Right lung (tissue), 5 donors: Measurements from ENCODE around the gene SOS1. TPM values are rescaled to one million over a fixed set of nuclear protein-coding genes. Genes with fewer than 3 reads are reported as not detected.

ENCODE experiments used
- DNase-seq, 2 donors: peaks; one replicate each; pipeline ENCODE4 v3.0.0-alpha.2; 2013
- polyA plus RNA-seq, 5 donors: library from polyadenylated mRNA; unstranded; fragments of 120-200 nt; gene quantifications; one replicate each; pipeline versions ENCODE4 v1.2.1 to v1.2.3, GENCODE V29; 2013; ENCODE audit warnings: inconsistent platforms in 1 of 5, low replicate concordance in 1 of 5; ENCODE audit not compliant: insufficient read length in 5 of 5, insufficient read depth in 1 of 5

Gene SOS1
- polyA plus RNA-seq, 5 donors, result 36.2 to 74.9 (median 67.6) TPM

GRCh38 chr2:39039072-39039471 is 81.8 kb downstream of the SOS1 start:
- DNase-seq, result no peak

- no peak for DNase-seq
Measured at GRCh38 chr2:39033980-39034379, 86.9 kb downstream of the SOS1 start.

GRCh38 chr2:39027421-39027820 is 93.4 kb downstream of the SOS1 start:
- DNase-seq, result no peak

- DNase-seq, result no peak
Measured at GRCh38 chr2:39024833-39025232, 96.0 kb downstream of the SOS1 start.

DNA sequence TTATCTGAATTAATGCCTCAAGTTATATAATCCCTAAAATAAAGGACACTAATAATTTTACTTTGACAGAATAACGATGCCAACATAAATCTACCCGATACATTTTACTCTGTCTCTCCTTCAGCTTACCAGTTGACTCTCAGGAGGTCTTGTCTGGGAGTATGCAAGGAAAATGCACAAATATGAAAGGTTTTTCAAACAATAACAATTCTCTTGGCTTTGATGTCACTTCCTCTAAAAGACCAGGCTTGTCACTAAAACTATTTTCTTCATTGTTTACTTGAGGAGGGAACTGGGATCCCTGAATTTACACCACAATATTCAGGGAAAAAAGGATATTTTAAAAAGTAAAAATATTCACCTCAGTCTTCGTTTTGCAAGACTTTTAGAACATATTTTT is 97.2 kb downstream of the SOS1 start:
- DNase-seq, result no peak

DNA sequence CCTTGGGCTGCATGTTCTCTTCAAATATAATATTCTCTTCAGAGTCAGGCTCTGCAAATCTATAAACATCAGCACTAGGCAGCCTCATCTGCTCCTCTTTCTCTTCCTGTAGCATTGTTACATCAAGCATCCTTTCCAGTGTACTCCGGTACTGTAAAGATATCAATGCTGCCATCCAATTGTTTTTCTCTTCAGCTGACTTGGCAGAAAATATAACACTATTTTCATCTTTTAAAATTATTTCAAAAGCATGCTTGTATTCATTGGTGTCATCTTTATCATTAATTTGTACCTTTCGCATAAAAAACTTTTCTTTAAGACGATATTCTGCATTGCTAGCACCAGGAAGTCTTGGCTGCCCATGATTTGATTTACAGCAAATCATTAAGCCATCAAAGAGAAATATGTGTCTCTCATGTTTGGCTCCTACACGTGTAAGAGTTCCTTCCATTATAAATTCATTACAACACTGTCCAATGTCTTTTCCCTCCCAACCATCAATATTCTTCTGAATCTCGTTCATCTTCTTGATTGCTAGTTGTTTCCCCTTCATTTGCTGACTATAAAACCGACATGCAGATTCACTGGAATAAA is 98.1 kb downstream of the SOS1 start:
- DNase-seq, result no peak

- DNase-seq, result no peak
Measured at GRCh38 chr2:39020383-39020782, 100.5 kb downstream of the SOS1 start.

GRCh38 chr2:39018638-39019037 is 102.2 kb downstream of the SOS1 start:
- no peak for DNase-seq

DNA sequence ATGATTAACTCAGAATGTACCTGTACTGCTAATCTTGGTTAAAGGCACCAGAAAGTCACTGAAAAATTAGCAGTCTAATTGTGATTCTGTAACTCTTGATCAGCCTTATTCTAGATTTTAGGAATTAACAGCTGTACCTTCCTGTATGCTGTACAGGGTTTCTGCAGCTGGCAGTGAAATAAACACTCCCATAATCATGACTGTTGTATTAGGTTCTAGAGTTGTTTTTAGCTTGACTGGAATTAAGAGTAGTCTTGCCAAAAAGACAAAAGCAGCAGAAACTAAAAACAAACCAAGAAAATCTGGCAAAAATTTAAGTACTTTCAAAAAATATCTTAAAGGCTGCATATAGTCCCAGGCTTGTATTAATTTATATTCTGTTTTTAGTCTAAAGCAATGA is 103.5 kb downstream of the SOS1 start:
- DNase-seq, result no peak

DNA sequence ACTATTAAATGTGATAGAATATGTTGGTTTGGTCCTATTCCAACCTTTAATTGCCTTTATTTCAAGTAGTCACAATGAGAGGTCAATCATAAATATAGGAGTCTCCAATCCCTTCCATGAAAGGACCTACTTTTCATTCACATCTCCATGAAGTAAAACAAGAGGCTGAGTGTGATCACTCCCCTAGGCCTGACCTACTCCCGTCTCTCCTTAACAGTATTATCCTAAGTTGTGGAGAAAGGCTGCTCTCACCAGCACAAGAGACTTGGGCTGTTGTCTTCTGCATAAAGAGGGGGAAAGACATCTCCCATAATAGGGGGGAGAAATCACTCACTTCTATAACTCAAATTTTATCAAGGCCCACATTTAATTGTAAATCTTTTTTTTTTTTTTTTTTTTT is 105.4 kb downstream of the SOS1 start:
- no peak for DNase-seq

DNA sequence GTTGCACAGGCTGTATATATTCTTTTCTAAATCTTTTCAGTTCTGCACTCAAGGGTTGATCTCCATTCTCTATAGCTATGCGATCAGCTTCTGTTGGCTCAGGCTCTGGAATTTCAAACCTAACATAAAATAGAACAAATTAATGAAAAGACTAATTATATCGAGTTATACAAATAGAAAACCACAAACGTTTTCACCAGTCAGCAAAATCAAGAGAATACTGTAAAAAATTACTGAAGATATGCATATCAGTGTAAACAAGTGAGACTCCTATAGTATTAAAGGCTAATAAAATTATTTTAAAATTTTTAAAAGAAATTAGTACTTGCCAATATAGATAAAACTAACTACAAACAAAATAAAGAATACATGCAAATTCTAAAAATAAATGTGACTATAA is 107.0 kb downstream of the SOS1 start:
- no peak for DNase-seq

DNA sequence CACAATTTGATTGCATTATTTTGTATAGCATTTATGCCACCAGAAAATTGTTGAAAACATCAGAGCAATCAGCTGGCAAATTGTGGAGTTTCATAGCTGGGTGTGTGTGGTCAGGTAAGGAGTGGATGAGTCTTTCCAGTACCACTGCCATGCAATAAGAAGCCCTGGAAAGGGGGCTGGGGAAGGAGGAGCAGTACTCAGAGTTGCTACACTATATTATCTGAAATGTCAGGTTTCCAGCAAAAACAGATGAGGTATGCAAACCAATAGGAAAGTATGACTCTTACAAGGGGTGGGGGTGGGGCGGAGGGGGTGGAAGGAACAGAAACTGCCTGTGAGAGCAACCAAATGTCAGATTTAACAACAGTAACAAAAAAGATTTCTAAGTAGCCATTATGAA is 112.2 kb downstream of the SOS1 start:
- DNase-seq, result no peak

DNA sequence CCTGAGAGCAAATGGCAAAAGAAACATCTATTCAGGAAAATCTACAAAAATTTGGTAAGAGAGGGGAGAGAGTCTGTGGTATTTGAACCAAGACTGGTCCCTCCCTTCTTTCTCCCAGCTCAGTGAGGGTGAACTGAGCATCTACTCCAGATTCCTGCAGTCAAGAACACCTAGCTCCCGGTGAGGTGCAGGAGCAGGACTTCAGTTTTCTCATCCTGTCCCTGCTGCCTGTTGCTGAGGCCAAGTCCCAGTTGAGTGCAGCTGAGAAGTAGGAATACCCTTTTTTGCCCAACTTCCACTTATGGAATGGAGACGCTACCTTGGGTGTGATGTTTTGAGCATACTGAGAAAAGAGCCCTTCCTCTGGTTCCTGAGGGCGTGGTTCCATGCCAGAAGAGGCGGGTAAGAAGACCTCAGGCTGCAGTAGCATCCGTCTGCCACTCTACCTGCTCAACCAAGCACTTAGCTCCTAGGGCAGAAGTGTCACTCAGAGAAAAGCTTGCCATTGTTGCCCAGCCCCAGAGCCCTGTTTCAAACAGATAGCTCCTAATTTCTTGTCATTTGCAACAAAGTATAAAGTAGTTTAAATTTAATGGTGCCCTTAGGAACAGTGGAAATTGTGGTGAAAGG is 112.9 kb downstream of the SOS1 start:
- no peak for DNase-seq

DNA sequence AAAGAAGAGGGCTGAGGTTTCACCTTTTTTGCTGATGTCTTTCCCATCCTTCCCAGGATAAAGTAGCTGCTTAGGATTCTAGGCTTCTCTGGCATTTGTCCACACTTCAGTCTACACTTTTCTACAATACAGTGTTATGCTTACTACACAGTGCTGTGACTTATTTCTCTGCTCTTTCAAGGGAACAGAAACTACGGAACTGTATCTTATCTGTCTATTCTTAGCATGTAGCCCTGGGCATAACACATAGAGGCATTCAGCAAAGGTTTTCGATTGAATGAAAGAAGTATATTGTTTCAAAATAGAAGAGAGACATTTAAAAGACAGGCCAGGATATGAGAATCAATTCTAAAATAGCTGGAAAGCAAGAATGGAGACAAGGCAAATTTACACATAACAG is 120.3 kb downstream of the SOS1 start:
- DNase-seq, result no peak

DNA sequence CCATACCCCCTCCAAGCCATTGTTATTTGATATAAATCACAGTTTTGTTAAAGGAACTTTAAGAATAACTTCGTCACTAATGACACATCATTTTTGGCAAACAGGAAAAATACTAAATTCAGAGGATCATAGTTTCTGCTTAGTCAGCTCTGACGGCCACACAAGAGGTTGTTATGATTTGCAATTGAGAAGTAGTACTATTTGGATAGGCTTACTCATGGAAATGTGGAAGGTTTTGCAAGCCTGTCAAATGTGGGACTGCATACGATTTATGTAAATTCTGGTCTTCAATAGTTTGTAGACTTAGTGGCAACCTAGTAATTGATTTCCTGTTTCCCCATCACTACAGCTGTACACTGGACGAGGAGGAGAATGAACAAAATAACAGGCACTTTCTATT is 123.1 kb downstream of the SOS1 start:
- DNase-seq, result peak; percentile 56 to 69

DNA sequence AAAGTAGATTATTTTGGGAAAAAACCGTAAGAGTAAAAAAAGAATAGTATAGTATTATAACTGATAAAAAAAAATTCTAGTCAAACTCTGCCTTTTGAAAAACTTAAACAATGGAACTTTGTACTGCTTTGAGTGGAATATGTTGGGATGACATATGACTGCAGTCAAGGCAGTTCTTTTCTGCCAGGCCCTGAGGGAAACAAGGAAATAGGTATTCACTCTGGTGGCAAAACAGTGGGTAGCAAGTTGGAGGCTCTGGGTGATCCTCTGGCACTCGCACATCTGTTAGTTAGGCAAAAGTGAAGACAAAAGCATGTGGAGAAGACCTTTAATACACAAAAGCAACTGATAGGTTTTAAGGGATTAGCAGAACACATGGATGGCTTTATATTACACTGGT is 129.0 kb downstream of the SOS1 start:
- DNase-seq, result no peak

DNA sequence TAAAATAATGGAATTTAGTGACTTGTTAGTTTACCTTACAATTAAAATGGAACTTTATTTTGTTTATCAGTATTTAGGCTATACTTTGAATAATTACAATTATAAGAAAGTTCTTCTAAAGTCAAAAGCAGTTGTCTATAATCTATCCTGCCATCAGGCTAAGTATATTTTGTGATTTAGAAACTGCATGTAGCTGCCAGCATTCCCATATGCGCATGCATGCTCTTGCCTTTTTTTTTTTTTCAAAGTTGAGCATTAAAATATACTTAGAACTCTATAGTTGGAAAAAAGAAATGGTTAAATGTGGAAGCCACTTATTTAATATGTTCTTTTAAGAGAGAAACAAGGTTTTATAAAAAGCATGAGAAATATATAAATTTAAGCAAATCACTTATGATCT is 132.1 kb downstream of the SOS1 start:
- no peak for DNase-seq

GRCh38 chr2:38982498-38982897 is 138.4 kb downstream of the SOS1 start:
- no peak for DNase-seq

DNA sequence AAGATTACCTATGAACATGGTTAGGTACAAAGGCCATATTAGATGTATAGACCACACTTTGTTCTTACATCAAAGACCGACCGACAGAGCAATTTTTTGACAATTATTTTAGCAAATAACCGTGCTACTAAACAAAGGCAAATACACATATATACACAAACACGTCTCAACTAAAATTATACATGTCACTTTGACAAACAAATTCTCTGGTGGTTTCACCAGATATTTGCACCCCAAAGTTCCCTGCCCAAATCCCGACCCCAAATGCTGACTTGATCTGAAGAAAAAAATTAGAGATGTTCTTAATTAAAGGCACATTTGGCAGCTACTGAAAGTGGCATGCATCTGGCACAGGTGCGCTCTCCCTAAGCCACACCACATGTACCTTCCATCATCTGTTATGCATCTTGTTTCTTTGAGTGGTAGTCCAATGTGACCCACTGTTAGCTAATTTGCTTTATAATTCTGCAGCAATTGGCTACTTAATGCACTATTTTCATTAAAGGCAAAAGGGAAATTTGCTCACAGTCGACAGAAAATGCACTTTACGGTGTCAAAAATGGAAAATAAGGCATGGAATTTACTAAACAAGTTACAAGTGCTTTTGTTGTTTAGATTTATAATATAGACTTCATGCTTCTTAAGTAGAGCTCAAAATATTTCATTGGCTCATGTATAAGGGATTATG is 139.0 kb downstream of the SOS1 start:
- DNase-seq, result no peak

DNA sequence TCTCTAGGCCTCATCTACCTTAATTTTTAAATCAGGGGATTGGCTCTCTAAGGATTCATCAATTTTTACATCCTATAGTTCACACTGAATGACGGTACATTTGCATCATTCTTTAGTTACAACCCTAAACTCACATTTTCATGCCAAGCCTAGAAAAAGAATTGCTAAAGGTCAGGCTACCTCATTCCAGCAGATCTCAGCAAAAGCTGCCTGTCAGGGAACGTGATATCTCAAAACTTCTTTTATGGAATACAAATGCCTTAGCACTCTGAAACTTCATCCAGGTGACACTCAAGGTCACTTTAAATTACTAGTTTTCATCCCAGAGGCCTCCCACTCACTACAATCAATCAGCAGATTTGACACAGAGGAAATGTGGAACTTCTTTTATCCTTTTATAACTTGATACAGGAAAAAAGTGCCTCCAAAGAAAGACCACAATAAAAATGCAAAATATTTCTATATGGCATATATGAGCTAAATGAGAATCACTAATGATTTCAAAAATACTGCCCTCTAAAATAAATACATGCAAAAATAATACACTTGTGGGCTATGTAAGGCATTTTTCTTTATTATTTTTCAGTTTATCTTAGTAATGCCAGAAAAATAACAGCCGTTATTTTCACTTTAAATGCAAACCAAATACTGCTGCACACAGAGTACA is 139.7 kb downstream of the SOS1 start:
- no peak for DNase-seq

DNA sequence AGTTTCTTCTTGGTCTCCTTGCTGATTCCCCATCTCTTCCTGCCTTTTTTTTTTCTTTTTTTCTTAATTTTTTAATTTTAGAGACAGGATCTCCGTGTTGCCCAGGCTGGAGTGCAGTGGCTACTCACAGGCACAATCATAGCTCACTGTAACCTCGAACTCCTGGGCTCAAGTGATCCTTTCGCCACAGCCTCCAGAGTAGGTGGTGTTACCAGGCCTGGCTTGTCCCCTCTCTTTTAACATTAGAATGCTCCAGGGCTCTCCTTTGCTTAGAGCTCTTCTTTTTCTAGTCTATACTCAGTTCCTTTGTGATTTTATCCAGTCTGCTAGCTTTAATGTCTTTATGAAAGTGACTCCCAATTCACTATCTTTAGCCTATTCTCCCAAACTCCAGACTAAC is 141.9 kb downstream of the SOS1 start:
- DNase-seq, result no peak

DNA sequence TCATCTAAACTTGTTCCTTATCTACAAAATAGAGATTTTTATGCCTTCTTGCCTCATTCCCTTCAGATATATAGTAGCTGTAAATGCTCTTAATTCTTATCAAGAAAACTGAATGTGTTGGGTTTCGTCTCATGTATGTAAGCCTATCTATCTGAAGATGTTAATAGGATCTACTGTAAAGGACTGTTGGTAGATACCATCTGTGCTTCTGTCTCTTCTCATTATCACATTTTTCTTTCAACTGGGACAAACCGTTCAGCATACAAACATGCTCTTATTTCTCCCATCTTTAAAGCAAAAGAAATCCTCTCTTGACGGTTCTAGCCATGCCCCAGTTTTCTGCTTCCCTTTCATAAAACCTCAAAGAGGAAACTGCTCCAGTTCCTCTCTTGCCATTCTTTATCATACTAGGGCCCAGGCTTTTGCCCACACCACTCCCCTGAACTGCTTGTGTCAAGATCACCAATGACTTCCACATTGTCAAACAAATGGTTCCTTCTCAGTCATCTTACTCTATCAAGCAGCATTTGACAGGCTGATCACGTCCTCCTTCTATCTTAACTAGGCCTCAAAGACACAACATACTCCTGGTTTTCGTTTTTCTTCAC is 142.5 kb downstream of the SOS1 start:
- no peak for DNase-seq

GRCh38 chr2:38977047-38977446 is 143.8 kb downstream of the SOS1 start:
- no peak for DNase-seq
